C4-2B (cell line): ENCODE data around the gene AKR1C2.
"Not testable (repeated sequence)": the region's sequence is repeated elsewhere in the genome, so short reads cannot be mapped to it uniquely, and the experiment has no call there.

Experiments used
- CTCF ChIP-seq: fragments of 450-650 bp; conservative IDR thresholded peaks from 2 replicates; pipeline ENCODE4 v1.5.1; 2017; ENCODE audit warnings: mild to moderate bottlenecking
- ZFX ChIP-seq: fragments of 450-650 bp; IDR thresholded peaks from 2 replicates; pipeline ENCODE4 v1.6.1; 2017

GRCh38 chr10:5025461-5025881 lies 21.8 kb upstream of the AKR1C2 start:
- TF ChIP-seq CTCF, ZFX: not testable (repeated sequence)
